Ectodermal cell (in vitro differentiated cells): ENCODE results near the gene TAX1BP3.

ENCODE experiments used
- H3K27ac ChIP-seq: 2 replicates; pipeline ENCODE4 v1.7.0; 2013; ENCODE audit warnings: mild to moderate bottlenecking, low read depth, low read length; ENCODE audit not compliant: insufficient read depth, poor library complexity, severe bottlenecking
- H3K27me3 ChIP-seq: 2 replicates; pipeline ENCODE4 v1.7.0; 2013; ENCODE audit warnings: mild to moderate bottlenecking, low read length; ENCODE audit not compliant: insufficient read depth, control insufficient read depth, poor library complexity, severe bottlenecking
- H3K36me3 ChIP-seq: one replicate; pipeline ENCODE4 v1.7.0; 2013; ENCODE audit warnings: low read length; ENCODE audit not compliant: control insufficient read depth, insufficient read depth
- H3K4me1 ChIP-seq: one replicate; pipeline ENCODE4 v1.7.0; 2013; ENCODE audit warnings: low read length; ENCODE audit not compliant: control insufficient read depth, insufficient read depth
- H3K4me3 ChIP-seq: 2 replicates; pipeline ENCODE4 v1.7.0; 2013; ENCODE audit warnings: low read depth, low read length, control low read depth; ENCODE audit not compliant: insufficient read depth
- H3K9me3 ChIP-seq: 2 replicates; pipeline ENCODE4 v1.7.0; 2013; ENCODE audit warnings: mild to moderate bottlenecking, low read length, moderate library complexity; ENCODE audit not compliant: control insufficient read depth
- WGBS, 2 experiments: methylation state at CpG; one replicate each; pipeline ENCODE4 v1.1.7; 2013; ENCODE audit warnings: missing lambda C conversion rate in 2 of 2; 5-methylcytosine and 5-hydroxymethylcytosine counted together

Gene TAX1BP3

GRCh38 chr17:3627769-3628167 is 40.6 kb downstream of the TAX1BP3 start:
- Histone ChIP-seq H3K36me3 (peaks cover 26% of the 10 kb centered on the region), H3K4me3 (no peak overlapping the region), H3K4me1 (no peaks in the 10 kb centered on the region), H3K9me3 (no peaks in the 10 kb centered on the region), H3K27ac (no peak overlapping the region), H3K27me3 (no peaks in the 10 kb centered on the region)
- WGBS, 2 experiments, result 95 to 98% methylated on average over 10 to 11 of the region's 11 CpGs

GRCh38 chr17:3626831-3627768 is 41.3 kb downstream of the TAX1BP3 start:
- no peaks in the 10 kb centered on the region for H3K27me3 ChIP-seq
- H3K4me3 ChIP-seq, result no peak overlapping the region
- WGBS, 2 experiments, result 85 to 94% methylated on average over 15 to 16 of the region's 16 CpGs
- no peaks in the 10 kb centered on the region for H3K4me1 ChIP-seq
- no peak overlapping the region for H3K27ac ChIP-seq
- peaks cover 24% of the 10 kb centered on the region for H3K36me3 ChIP-seq
- H3K9me3 ChIP-seq, result no peaks in the 10 kb centered on the region

- 95% methylated on average over 16 of the region's 16 CpGs for WGBS, 2 experiments
- H3K4me1 ChIP-seq, result no peaks in the 10 kb centered on the region
- H3K36me3 ChIP-seq, result peaks cover 44% of the 10 kb centered on the region
- no peaks in the 10 kb centered on the region for H3K27me3 ChIP-seq
- H3K9me3 ChIP-seq, result no peaks in the 10 kb centered on the region
- no peak overlapping the region for H3K27ac ChIP-seq
- no peak overlapping the region for H3K4me3 ChIP-seq
Measured at GRCh38 chr17:3622977-3623594, 45.3 kb downstream of the TAX1BP3 start.

- no peaks in the 10 kb centered on the region for H3K27me3 ChIP-seq
- H3K36me3 ChIP-seq, result peaks cover 50% of the 10 kb centered on the region
Measured at GRCh38 chr17:3621146-3621720, 47.1 kb downstream of the TAX1BP3 start.

GRCh38 chr17:3615160-3615870 is 53.1 kb downstream of the TAX1BP3 start:
- peaks cover 54% of the 10 kb centered on the region for H3K36me3 ChIP-seq
- no peak overlapping the region for H3K27ac ChIP-seq
- no peaks in the 10 kb centered on the region for H3K27me3 ChIP-seq
- no peaks in the 10 kb centered on the region for H3K4me1 ChIP-seq
- no peaks in the 10 kb centered on the region for H3K9me3 ChIP-seq
- H3K4me3 ChIP-seq, result no peak overlapping the region
- 96 to 97% methylated on average over 18 of the region's 18 CpGs for WGBS, 2 experiments

More at GRCh38 chr17:3621146-3621720, 47.1 kb downstream of the TAX1BP3 start:
- Histone ChIP-seq H3K4me1 (no peaks in the 10 kb centered on the region), H3K4me3 (no peak overlapping the region), H3K9me3 (no peaks in the 10 kb centered on the region), H3K27ac (no peak overlapping the region)
- WGBS, 2 experiments, result 93 to 95% methylated on average over 8 of the region's 8 CpGs

- H3K36me3 ChIP-seq, result peaks cover 50% of the 10 kb centered on the region
Measured at GRCh38 chr17:3613124-3613523, 55.3 kb downstream of the TAX1BP3 start.

More at GRCh38 chr17:3613124-3613523, 55.3 kb downstream of the TAX1BP3 start:
- 92 to 94% methylated on average over 6 of the region's 6 CpGs for WGBS, 2 experiments
- H3K4me1 ChIP-seq, result no peaks in the 10 kb centered on the region
- no peak overlapping the region for H3K4me3 ChIP-seq
- no peak overlapping the region for H3K27ac ChIP-seq
- no peaks in the 10 kb centered on the region for H3K9me3 ChIP-seq
- no peaks in the 10 kb centered on the region for H3K27me3 ChIP-seq
